Mesendoderm (in vitro differentiated cells): Measurements from ENCODE around the gene ARHGDIG. TPM values are rescaled to one million over a fixed set of nuclear protein-coding genes. Genes with fewer than 3 reads are reported as not detected.

Source experiments
- DNase-seq: peaks from one replicate; pipeline ENCODE4 v3.0.0; 2013
- H2AK5ac ChIP-seq: 2 replicates; pipeline ENCODE4 v1.6.1; 2013; ENCODE audit warnings: low read length, inconsistent platforms
- H2BK120ac ChIP-seq: 2 replicates; pipeline ENCODE4 v1.6.1; 2013; ENCODE audit warnings: low read depth, mild to moderate bottlenecking, low read length, moderate library complexity, mixed read lengths
- H2BK15ac ChIP-seq: replicated peaks from 2 replicates; pipeline ENCODE4 v1.6.1; 2013; ENCODE audit warnings: low read depth, mild to moderate bottlenecking, moderate library complexity
- H2BK5ac ChIP-seq: 2 replicates; pipeline ENCODE4 v1.6.1; 2013; ENCODE audit warnings: low read length, inconsistent platforms
- H3K18ac ChIP-seq: 2 replicates; pipeline ENCODE4 v1.6.1; 2013; ENCODE audit warnings: mild to moderate bottlenecking, low read length, mixed read lengths
- H3K23ac ChIP-seq: one replicate; pipeline ENCODE4 v1.6.1; 2013; ENCODE audit warnings: low read length
- H3K27ac ChIP-seq: 2 replicates; pipeline ENCODE4 v1.5.1; 2013; ENCODE audit warnings: low read depth, mild to moderate bottlenecking, inconsistent platforms, low read length, moderate library complexity
- H3K27me3 ChIP-seq: 2 replicates; pipeline ENCODE4 v1.6.1; 2013; ENCODE audit warnings: low read length, control low read depth, mild to moderate bottlenecking, inconsistent platforms; ENCODE audit not compliant: insufficient read depth, poor library complexity
- H3K36me3 ChIP-seq: 2 replicates; pipeline ENCODE4 v1.6.1; 2013; ENCODE audit warnings: low read length, inconsistent platforms; ENCODE audit not compliant: control insufficient read depth, insufficient read depth
- H3K4ac ChIP-seq: one replicate; pipeline ENCODE4 v1.6.1; 2013; ENCODE audit warnings: low read depth, mild to moderate bottlenecking, low read length, moderate library complexity
- H3K4me1 ChIP-seq: 2 replicates; pipeline ENCODE4 v1.6.1; 2013; ENCODE audit warnings: low read depth, low read length, inconsistent platforms; ENCODE audit not compliant: control insufficient read depth
- H3K4me2 ChIP-seq: 2 replicates; pipeline ENCODE4 v1.6.1; 2013; ENCODE audit warnings: low read length
- H3K4me3 ChIP-seq: 2 replicates; pipeline ENCODE4 v1.5.1; 2013; ENCODE audit warnings: mild to moderate bottlenecking, low read length
- H3K56ac ChIP-seq: one replicate; pipeline ENCODE4 v1.6.1; 2013; ENCODE audit warnings: low read length
- H3K79me1 ChIP-seq: 2 replicates; pipeline ENCODE4 v1.6.1; 2013; ENCODE audit warnings: low read length, inconsistent platforms
- H3K79me2 ChIP-seq: 2 replicates; pipeline ENCODE4 v1.6.1; 2013; ENCODE audit warnings: mild to moderate bottlenecking, low read length; ENCODE audit not compliant: control insufficient read depth, insufficient read depth
- H3K9ac ChIP-seq: 2 replicates; pipeline ENCODE4 v1.6.1; 2013; ENCODE audit warnings: low read length, inconsistent platforms
- H4K5ac ChIP-seq: one replicate; pipeline ENCODE4 v1.6.1; 2013; ENCODE audit warnings: low read length
- H4K8ac ChIP-seq: one replicate; pipeline ENCODE4 v1.6.1; 2013; ENCODE audit warnings: low read depth, mild to moderate bottlenecking, control low read depth, low read length, moderate library complexity
- WGBS: extraction: QIAGEN DNeasy Blood & Tissue Kit; methylation state at CpG from one replicate; pipeline ENCODE4 v1.1.7; 2013; ENCODE audit warnings: low lambda C conversion rate, missing lambda C conversion rate; ENCODE audit not compliant: insufficient coverage; ENCODE audit errors: extremely low coverage; 5-methylcytosine and 5-hydroxymethylcytosine counted together
- polyA plus RNA-seq, 2 experiments: library from polyadenylated mRNA; stranded (reverse); fragments of 200-250 nt; gene quantifications; one replicate each; pipeline ENCODE4 v1.2.3, GENCODE V29; 2013

Gene ARHGDIG
- 0.45 TPM for polyA plus RNA-seq (2013, experiment 1 of 2)
- 0.42 TPM for polyA plus RNA-seq (2013, experiment 2 of 2)

- H2BK15ac ChIP-seq = no peak within 1 kb of the TSS
- H3K4ac ChIP-seq = no peak within 1 kb of the TSS
- H2BK120ac ChIP-seq = no peak within 1 kb of the TSS
- peak within 1 kb of the TSS; percentile 25 for H3K56ac ChIP-seq
- H4K8ac ChIP-seq = no peak within 1 kb of the TSS
- no peaks in the 10 kb centered on the region for H3K79me2 ChIP-seq
- H3K4me1 ChIP-seq = no peaks in the 10 kb centered on the region
- H3K27ac ChIP-seq = no peak within 1 kb of the TSS
- no peak within 1 kb of the TSS for H4K5ac ChIP-seq
- H3K18ac ChIP-seq = peak within 1 kb of the TSS; percentile 4
- WGBS = no CpG with 5 or more reads among the region's 54 CpGs
- no peaks in the 10 kb centered on the region for H3K79me1 ChIP-seq
- H3K9ac ChIP-seq = peak within 1 kb of the TSS; percentile 53
- H3K23ac ChIP-seq = no peak within 1 kb of the TSS
- H3K4me2 ChIP-seq = peak within 1 kb of the TSS; percentile 9
- no peak within 1 kb of the TSS for H2AK5ac ChIP-seq
- H3K36me3 ChIP-seq = no peaks in the 10 kb centered on the region
- DNase-seq = no peak
- no peak within 1 kb of the TSS for H3K4me3 ChIP-seq
- H2BK5ac ChIP-seq = no peak within 1 kb of the TSS
- peaks cover 1% of the 10 kb centered on the region for H3K27me3 ChIP-seq
Observed at GRCh38 chr16:280552-280951, at the start of gene ARHGDIG. TSS of gene ARHGDIG (plus strand) at chr16:280591. CDS start at chr16:280681, 90 bp downstream.

- Histone ChIP-seq H3K4ac (no peak overlapping the region), H3K27me3 (no peaks in the 10 kb centered on the region), H3K56ac (no peak overlapping the region), H2BK5ac (no peak overlapping the region), H3K18ac (no peak overlapping the region), H3K23ac (no peak overlapping the region), H3K4me1 (peaks cover 2% of the 10 kb centered on the region), H2AK5ac (no peak overlapping the region), H3K4me2 (no peak overlapping the region), H2BK15ac (no peak overlapping the region), H4K8ac (no peak overlapping the region), H4K5ac (no peak overlapping the region), H2BK120ac (no peak overlapping the region), H3K79me1 (peaks cover 6% of the 10 kb centered on the region), H3K36me3 (peaks cover 5% of the 10 kb centered on the region), H3K79me2 (peaks cover 28% of the 10 kb centered on the region), H3K27ac (no peak overlapping the region), H3K9ac (no peak overlapping the region), H3K4me3 (no peak overlapping the region)
- DNase-seq = no peak
- no CpG with 5 or more reads among the region's 22 CpGs for WGBS
Observed at GRCh38 chr16:230949-231348, 49.4 kb upstream of the ARHGDIG start.

GRCh38 chr16:234468-235305 lies 45.7 kb upstream of the ARHGDIG start, which contains the start of gene FAM234A:
TSS of gene FAM234A (plus strand) at chr16:234821. CDS start at chr16:254414, 19,593 bp downstream.
- Histone ChIP-seq H2AK5ac (no peak within 1 kb of the TSS), H3K23ac (no peak within 1 kb of the TSS), H3K36me3 (no peaks in the 10 kb centered on the region), H3K4me1 (no peaks in the 10 kb centered on the region), H2BK5ac (no peak within 1 kb of the TSS), H2BK120ac (no peak within 1 kb of the TSS), H3K4ac (peak within 1 kb of the TSS; percentile 58), H3K27ac (peak within 1 kb of the TSS; percentile 93), H3K4me3 (peak within 1 kb of the TSS; percentile 71), H4K5ac (no peak within 1 kb of the TSS), H3K79me1 (no peaks in the 10 kb centered on the region), H3K56ac (peak within 1 kb of the TSS; percentile 89), H3K4me2 (peak within 1 kb of the TSS; percentile 38), H3K18ac (peak within 1 kb of the TSS; percentile 82), H3K27me3 (no peaks in the 10 kb centered on the region), H4K8ac (peak within 1 kb of the TSS; percentile 68), H3K79me2 (no peaks in the 10 kb centered on the region), H2BK15ac (no peak within 1 kb of the TSS), H3K9ac (peak within 1 kb of the TSS; percentile 84)
- no CpG with 5 or more reads among the region's 85 CpGs for WGBS
- peak; percentile 98 for DNase-seq

GRCh38 chr16:239948-240277 lies 40.5 kb upstream of the ARHGDIG start:
- Histone ChIP-seq H4K8ac (no peak overlapping the region), H3K56ac (no peak overlapping the region)
- WGBS = no CpG with 5 or more reads among the region's 3 CpGs

GRCh38 chr16:240559-240958 lies 39.8 kb upstream of the ARHGDIG start:
- Histone ChIP-seq H3K9ac (no peak overlapping the region), H3K79me2 (no peaks in the 10 kb centered on the region), H3K79me1 (no peaks in the 10 kb centered on the region), H4K5ac (no peak overlapping the region), H3K27ac (no peak overlapping the region), H3K56ac (no peak overlapping the region), H3K18ac (no peak overlapping the region), H3K4me1 (no peaks in the 10 kb centered on the region), H3K23ac (no peak overlapping the region), H2BK120ac (no peak overlapping the region), H4K8ac (no peak overlapping the region), H3K27me3 (no peaks in the 10 kb centered on the region), H3K4me3 (no peak overlapping the region), H2BK15ac (no peak overlapping the region), H2BK5ac (no peak overlapping the region), H3K36me3 (no peaks in the 10 kb centered on the region), H3K4ac (no peak overlapping the region), H3K4me2 (no peak overlapping the region), H2AK5ac (no peak overlapping the region)
- WGBS = no CpG with 5 or more reads among the region's 8 CpGs
- no peak for DNase-seq

More at GRCh38 chr16:239948-240277, 40.5 kb upstream of the ARHGDIG start:
- no peaks in the 10 kb centered on the region for H3K36me3 ChIP-seq
- no peak overlapping the region for H2BK5ac ChIP-seq
- H3K27me3 ChIP-seq = no peaks in the 10 kb centered on the region
- no peak overlapping the region for H4K5ac ChIP-seq
- H3K27ac ChIP-seq = no peak overlapping the region
- no peaks in the 10 kb centered on the region for H3K79me1 ChIP-seq
- H3K4me2 ChIP-seq = no peak overlapping the region
- H3K4ac ChIP-seq = no peak overlapping the region
- no peak overlapping the region for H2BK15ac ChIP-seq
- no peak overlapping the region for H3K23ac ChIP-seq
- no peak overlapping the region for H2BK120ac ChIP-seq
- DNase-seq = no peak
- no peaks in the 10 kb centered on the region for H3K79me2 ChIP-seq
- H2AK5ac ChIP-seq = no peak overlapping the region
- H3K4me1 ChIP-seq = no peaks in the 10 kb centered on the region
- no peak overlapping the region for H3K18ac ChIP-seq
- no peak overlapping the region for H3K9ac ChIP-seq
- H3K4me3 ChIP-seq = no peak overlapping the region
